Globus pallidus (tissue), 1 donor: ENCODE results near the gene DTX3.
"Not testable (repeated sequence)": the region's sequence is repeated elsewhere in the genome, so short reads cannot be mapped to it uniquely, and the experiment has no call there.

Experiments used
- DNase-seq: peaks from one replicate; pipeline ENCODE4 v3.0.0-alpha.2; 2015; ENCODE audit warnings: low spot score

DTX3 gene

DNA sequence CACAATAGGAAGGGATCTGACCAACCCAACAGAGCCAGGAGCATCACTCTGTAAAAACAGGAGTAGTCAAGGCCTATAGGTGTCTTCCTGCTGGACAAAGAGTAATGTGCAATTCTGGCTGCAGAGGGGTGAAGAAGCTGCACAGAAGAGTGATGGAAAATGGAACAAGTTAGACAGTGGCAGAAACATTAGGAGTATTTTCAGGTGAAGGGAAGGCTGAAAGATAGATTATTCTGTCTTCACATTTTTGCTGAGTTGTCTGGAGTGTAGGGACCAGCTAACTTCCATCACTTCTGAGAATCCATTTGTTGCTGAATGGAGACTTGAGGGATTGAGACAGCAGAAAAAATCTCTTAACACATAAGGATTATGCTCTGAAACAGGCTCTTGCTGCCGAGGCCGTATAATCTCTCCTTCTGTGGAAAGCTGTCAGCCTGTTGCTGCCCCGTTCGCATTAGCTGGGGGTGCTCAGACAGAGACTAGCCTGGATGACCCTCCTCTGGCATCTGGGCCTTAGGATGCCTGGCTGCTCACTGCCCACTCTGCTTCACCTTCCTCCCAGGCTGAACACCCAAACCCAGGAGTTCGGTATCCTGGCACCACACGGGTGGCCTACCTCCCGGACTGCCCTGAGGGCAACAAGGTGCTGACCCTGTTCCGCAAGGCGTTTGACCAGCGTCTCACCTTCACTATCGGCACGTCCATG, 3.5 kb downstream of the DTX3 start:
- DNase-seq, result no peak

GRCh38 chr12:57609101-57609780, 4.6 kb downstream of the DTX3 start:
- no peak for DNase-seq

GRCh38 chr12:57609781-57610553, 5.3 kb downstream of the DTX3 start:
- DNase-seq, result no peak

DNA sequence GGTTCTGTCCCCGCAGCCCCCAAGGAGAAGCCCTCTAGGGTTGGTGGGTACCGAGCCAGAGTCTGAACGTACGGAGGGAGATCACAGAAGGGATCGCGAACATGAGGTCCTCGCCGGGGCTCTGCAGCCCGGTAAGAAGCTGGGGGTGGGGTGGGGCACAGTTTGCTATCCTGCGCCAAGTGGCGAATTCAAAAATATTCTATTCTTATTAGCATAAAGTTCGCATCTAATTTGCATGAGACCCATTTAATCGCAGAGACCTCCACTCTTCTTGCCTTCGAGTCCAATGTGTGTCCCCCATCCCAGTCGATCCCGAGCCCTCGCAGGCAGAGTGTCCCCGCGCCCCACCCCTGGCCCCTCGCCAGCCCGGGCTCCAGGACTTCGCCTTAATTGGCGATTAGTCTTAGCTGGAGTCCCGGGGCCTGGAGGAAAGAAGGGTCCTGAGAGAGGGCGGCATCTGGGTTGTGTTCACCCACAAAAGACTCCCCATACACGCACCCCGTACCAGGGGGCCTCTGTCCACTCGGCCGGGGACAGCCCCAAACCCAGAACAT, 6.0 kb downstream of the DTX3 start:
- DNase-seq, result no peak

GRCh38 chr12:57611108-57611826, 6.6 kb downstream of the DTX3 start, which contains the start of gene ARHGEF25:
Gene ARHGEF25 (plus strand): TSS chr12:57611435. CDS start chr12:57611895, 460 bp downstream.
- DNase-seq, result peak; percentile 49

DNA sequence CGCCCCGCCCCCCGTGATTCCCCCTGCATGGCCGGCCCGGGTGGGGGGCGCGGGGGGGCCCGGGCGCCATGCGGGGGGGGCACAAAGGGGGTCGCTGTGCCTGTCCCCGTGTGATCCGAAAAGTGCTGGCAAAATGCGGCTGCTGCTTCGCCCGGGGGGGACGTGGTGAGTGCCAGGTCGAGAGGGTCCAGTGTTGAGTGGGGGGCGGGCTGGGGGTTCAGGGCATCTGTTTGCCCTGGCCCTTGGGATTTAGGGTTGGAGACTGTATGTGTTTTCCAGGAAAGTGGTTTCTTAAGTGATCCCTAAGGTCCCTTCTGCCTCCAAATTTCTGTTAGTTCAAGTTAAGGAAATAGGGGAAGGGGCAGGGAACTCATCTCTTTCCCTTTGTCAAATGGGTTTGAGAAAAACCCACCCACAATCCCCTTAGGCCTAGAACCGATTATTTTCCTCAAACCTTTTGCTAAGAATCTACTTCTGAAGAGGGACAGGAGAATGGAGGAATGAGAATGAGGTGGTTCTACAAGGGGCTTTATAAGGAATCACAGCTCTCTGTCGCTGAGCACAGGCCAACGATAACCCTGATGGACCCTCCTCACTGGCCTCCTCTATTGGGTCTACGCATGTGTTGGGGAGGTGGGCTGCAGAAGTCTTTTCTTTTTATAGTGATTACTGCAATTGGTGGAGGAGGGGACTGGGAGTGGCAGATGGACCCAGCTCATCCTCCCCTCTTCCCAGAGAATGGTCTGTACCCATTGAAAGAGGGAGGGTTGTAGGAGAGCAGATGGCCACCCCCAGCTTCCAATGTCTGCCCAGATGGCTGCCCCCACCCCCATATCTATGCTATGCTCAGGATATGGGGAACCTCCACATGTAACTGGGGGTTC, 7.4 kb downstream of the DTX3 start:
- DNase-seq, result no peak

DNA sequence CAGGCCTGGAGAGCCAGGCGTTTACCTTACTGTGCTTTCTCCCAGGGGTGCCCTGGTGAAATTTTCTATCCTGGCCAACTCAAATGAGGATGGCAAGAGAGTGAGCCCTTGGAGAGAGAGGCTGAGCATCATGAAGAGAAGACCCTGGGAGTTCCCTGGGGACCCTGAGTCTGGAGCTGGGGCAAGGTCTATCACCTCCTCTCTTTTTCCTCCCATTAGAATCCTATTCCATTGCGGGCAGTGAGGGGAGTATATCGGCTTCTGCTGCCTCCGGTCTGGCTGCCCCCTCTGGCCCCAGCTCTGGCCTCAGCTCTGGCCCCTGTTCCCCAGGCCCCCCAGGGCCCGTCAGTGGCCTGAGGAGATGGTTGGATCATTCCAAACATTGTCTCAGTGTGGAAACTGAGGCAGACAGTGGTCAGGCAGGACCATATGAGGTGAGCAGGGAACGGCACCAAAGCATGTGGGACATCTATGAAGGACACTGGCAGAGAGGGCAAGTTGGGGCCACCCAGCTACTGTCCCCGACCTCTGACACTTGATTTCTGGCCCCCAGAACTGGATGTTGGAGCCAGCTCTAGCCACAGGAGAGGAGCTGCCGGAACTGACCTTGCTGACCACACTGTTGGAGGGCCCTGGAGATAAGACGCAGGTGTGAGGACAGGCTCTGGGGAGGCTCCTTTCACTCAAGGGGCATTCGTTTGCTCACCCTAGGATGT, 8.2 kb downstream of the DTX3 start:
- DNase-seq, result no peak

GRCh38 chr12:57613427-57614109, 8.9 kb downstream of the DTX3 start:
- no peak for DNase-seq

GRCh38 chr12:57614178-57614947, 9.7 kb downstream of the DTX3 start:
- no peak for DNase-seq

DNA sequence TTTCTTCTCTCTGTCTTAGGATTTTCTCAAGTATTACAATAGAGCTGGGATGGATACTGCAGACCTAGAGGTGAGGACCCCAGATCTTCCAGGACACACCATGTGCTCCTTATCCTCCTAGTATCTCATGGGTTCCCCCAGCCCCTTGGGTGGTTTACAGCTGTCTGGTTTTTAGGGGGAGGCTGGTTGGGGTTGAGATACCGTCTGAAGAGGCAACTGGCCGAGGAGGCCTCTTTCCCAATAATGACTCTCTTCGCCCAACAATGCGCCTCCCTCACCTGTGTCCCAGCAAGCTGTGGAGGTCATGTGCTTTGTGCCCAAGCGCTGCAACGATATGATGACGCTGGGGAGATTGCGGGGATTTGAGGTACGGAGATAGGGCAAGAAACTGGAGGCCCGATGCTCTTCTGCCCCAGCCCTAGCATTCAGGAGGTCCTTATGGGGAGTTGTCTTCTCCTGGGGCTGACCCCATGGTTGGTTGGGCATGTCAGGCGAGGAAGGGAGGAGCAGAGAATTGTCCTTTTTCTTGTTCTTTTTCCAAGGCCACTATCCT, 10.4 kb downstream of the DTX3 start:
- no peak for DNase-seq

- DNase-seq, result no peak
Observed at GRCh38 chr12:57615637-57616036, 11.0 kb downstream of the DTX3 start.

DNA sequence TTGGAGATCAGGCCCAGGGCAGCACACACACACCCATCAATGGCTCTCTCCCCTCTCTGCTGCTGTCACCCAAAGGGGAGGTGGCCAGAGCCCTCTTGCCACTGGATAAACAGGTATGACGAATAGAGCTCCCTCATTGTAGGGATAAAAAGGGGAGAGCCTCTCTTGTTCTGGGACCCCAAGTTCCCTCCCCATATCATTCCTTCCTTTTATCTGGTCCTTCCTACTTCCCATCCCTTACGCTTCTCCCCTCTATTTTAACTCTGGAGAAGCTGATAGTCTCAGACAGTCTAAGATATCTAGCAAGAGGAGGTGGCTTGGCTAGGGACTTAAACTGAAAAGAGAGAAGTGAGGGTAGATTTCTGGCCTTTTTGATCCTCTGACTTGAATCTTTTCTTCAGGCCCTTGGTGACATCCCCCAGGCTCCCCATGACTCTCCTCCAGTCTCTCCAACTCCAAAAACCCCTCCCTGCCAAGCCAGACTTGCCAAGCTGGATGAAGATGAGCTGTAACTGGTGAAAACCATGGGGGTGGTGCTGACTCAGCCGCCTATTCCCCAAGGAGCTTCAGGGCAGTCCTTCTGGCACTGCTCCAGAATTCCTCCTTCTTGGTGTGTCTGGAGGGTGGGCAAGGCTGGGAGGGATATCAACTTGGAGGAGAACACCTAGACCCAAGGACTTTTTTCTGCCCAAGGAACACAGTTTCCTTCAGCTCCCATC, 11.9 kb downstream of the DTX3 start:
- no peak for DNase-seq

DNA sequence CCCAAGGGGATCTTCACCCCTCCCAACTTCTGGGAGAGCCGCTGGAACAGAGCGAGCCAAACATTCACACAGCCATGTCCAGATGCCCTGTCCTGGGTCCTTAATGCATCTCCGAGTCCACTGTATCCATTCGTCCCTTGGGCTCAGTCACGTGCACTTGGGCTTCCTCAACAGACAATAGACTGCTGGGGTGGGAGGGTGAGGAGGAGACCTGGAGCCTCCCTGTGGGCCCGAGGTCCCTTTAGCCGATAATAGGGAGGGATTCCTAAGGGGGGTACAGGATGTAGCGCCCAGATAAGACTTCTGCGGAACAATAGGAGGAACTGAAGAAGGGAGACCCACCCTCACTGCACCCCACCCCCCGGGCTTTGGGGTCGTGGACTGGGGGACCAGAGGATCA, 13.3 kb downstream of the DTX3 start:
- DNase-seq, result no peak

DNA sequence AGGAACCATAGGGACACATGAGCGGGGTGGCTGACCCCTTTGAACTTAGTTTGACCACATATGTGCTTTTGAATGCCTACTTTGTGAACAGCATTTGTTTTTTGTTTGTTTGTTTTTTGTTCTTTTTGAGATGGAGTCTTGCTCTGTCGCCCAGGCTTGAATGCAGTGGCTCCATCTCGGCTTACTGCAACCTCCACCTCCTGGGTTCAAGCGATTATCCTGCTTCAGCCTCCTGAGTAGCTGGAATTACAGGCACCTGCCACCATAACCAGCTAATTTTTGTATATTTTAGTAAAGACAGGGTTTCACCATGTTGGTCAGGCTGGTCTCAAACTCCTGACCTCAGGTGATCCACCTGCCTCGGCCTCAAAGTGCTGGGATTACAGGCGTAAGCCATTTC, 13.8 kb downstream of the DTX3 start:
- not testable (repeated sequence) for DNase-seq

DNA sequence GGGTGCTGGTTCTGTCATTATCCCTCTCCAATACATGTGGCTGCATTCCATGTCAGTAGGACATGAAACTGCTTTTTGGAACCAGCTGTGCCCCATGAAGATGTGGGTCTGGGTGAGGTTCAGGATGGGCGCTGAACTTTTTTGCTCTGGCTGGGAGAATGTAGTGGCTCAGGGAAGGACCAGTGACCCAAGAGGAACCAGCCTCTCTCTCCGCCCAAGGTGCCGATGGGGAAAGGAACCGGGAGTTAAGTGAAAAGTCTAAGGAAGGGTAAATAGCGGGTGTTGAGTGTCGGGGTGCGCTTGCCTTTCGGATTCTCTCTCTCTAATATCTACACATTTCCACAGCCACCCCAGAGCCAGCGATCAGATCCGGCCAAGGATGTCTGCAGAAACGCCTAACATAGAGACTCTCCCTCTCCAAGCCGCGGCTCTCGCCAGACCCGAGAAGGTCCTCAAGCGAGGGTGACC, 14.4 kb downstream of the DTX3 start:
- DNase-seq, result no peak

DNA sequence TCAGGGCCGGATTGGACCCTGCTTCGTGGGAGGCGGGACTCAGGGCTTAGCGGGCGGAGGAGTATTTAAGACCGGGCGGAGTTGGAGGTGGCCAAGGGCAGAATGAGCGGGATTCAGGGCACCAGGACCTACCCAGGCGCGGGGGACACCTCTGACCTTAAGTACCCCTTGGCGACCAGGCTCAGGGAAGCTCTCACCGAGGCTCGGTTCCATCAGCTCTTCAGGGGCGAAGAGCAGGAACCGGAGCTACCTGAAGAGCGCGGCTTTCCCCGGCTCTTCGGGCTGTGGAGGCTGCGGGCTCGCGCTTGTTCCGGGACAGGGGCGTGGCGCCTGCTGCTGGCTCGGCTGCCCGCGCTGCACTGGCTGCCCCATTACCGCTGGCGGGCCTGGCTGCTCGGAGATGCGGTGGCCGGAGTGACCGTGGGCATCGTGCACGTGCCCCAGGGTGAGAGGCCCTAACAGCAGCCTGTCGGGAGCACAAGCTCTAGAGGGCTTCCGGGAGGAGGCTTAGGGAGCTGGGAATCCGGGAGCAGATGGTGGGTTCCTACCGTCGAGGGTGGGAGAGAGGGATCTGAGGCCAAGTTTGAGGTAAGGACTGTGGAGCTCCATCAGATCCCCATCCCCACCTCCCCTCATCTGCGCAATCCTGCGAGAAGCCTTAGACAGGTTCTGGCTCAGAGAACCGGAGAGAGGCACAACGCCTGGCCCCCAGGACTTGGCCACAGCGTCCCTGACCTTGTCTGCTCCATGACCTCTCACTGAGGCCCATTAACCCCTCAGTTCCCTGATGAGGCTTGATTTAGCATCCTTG, 15.0 kb downstream of the DTX3 start:
- DNase-seq, result no peak
